K562 (cell line): ENCODE data around the gene IRAG1. TPM values are rescaled to one million over a fixed set of nuclear protein-coding genes. Genes with fewer than 3 reads are reported as not detected.
A peak's percentile ranks its signal among the peaks of the same experiment; 100 is the strongest.

Experiments used
- ATAC-seq: fragments of 200-7000 bp; cut with Tn5 transposase; 3 replicates; pipeline ENCODE4 v1.9.1; 2020; ENCODE audit warnings: moderate library complexity
- BruUV-seq: library from RNA; stranded (reverse); fragments of 400-500 nt; replicated peaks from 2 replicates; lab custom pipeline; 2021; lab: Mats Ljungman, UMichigan
- CTCF ChIA-PET: fragments of 300-600 bp; formaldehyde crosslinking; extraction: SDS; loops from one replicate; lab custom pipeline; 2021; ENCODE audit warnings: low intra/inter-chr PET ratio; lab: Yijun Ruan, JAX
- POLR2A ChIA-PET: fragments of 300-600, 350-650 bp; sonication (Branson Sonifier 250); formaldehyde crosslinking; extraction: SDS; loops from one replicate; lab custom pipeline; 2021; ENCODE audit warnings: antibody characterized with exemption, inconsistent platforms; lab: Yijun Ruan, JAX
- DNase-seq, 4 experiments: peaks; one replicate each; pipeline versions ENCODE4 v3.0.0 to v3.0.0-alpha.2; 2011 to 2018; ENCODE audit warnings: low spot score in 3 of 4, mixed read lengths in 3 of 4; ENCODE audit errors: extremely low read depth in 1 of 4
- FAIRE-seq: peaks from 2 replicates; lab custom pipeline; 2011; peaks lifted over from hg19 to GRCh38; lab: Jason Lieb, UNC
- H2AFZ ChIP-seq: 2 replicates; pipeline ENCODE4 v1.6.0; 2011; ENCODE audit warnings: low read depth, low read length, control low read depth, inconsistent platforms
- H3K27ac ChIP-seq: fragments of 200-600 bp; 3 replicates; pipeline ENCODE4 v1.8.0; 2011; ENCODE audit warnings: low read depth, mild to moderate bottlenecking, control low read depth, inconsistent platforms, low read length, moderate library complexity, mixed read lengths; ENCODE audit errors: extremely low read depth
- H3K27me3 ChIP-seq, 2 experiments: fragments of 300-600 bp in 1 of 2; 2 replicates in 1 of 2; 3 replicates in 1 of 2; pipeline versions ENCODE4 v1.6.0 to v1.8.0; 2011; ENCODE audit warnings: inconsistent platforms in 2 of 2, low read length in 2 of 2, mild to moderate bottlenecking in 1 of 2, mixed read lengths in 1 of 2, moderate library complexity in 1 of 2; ENCODE audit not compliant: control insufficient read depth in 2 of 2, insufficient read depth in 2 of 2
- H3K36me3 ChIP-seq: fragments of 300-600 bp; 3 replicates; pipeline ENCODE4 v1.8.0; 2011; ENCODE audit warnings: mild to moderate bottlenecking, low read length, inconsistent platforms; ENCODE audit not compliant: control insufficient read depth, insufficient read depth
- H3K4me1 ChIP-seq, 2 experiments: fragments of 200-600 bp in 1 of 2; replicated peaks in 1 of 2; 2 replicates in 1 of 2; 3 replicates in 1 of 2; pipeline versions ENCODE4 v1.5.1 to v1.8.0; 2011; ENCODE audit warnings: inconsistent platforms in 2 of 2, low read length in 2 of 2, mild to moderate bottlenecking in 1 of 2, mixed read lengths in 1 of 2, moderate library complexity in 1 of 2; ENCODE audit not compliant: control insufficient read depth in 2 of 2, insufficient read depth in 2 of 2
- H3K4me2 ChIP-seq: 2 replicates; pipeline ENCODE4 v1.6.1; 2011; ENCODE audit warnings: low read length, control low read depth, inconsistent platforms, mixed read lengths; ENCODE audit not compliant: insufficient read depth
- H3K4me3 ChIP-seq: fragments of 200-600 bp; sonication (generic), shearing (Covaris generic); 2 replicates; pipeline ENCODE4 v1.5.1; 2016; ENCODE audit warnings: control low read depth, inconsistent platforms
- H3K79me2 ChIP-seq: fragments of 200-600 bp; 3 replicates; pipeline ENCODE4 v1.8.0; 2011; ENCODE audit warnings: low read length, inconsistent platforms; ENCODE audit not compliant: control insufficient read depth, insufficient read depth
- H3K9ac ChIP-seq, 2 experiments: 2 replicates each; pipeline versions ENCODE4 v1.6.0 to v1.6.1; 2011; ENCODE audit warnings: low read depth in 2 of 2, low read length in 2 of 2, control low read depth in 1 of 2, inconsistent platforms in 1 of 2, mild to moderate bottlenecking in 1 of 2, mixed read lengths in 1 of 2; ENCODE audit not compliant: insufficient read depth in 1 of 2
- H3K9me1 ChIP-seq: one replicate; pipeline ENCODE4 v1.6.0; 2011; ENCODE audit warnings: inconsistent platforms, mild to moderate bottlenecking, low read length, moderate library complexity; ENCODE audit not compliant: control insufficient read depth, insufficient read depth
- H3K9me3 ChIP-seq: replicated peaks from 2 replicates; pipeline ENCODE4 v1.5.1; 2011; ENCODE audit warnings: low read depth, low read length, inconsistent platforms; ENCODE audit not compliant: control insufficient read depth, insufficient read depth
- H4K20me1 ChIP-seq: replicated peaks from 2 replicates; pipeline ENCODE4 v1.6.1; 2011; ENCODE audit warnings: low read length, inconsistent platforms, mixed read lengths; ENCODE audit not compliant: control insufficient read depth, insufficient read depth
- BCOR ChIP-seq: fragments of 450-650 bp; IDR thresholded peaks from 2 replicates; pipeline ENCODE4 v1.6.1; 2016
- MCM2 ChIP-seq: fragments of 450-650 bp; IDR thresholded peaks from 2 replicates; pipeline ENCODE4 v1.6.1; 2017; ENCODE audit warnings: low read depth, mild to moderate bottlenecking
- NFIC ChIP-seq: fragments of 450-650 bp; IDR thresholded peaks from 2 replicates; pipeline ENCODE4 v1.6.1; 2017; ENCODE audit warnings: mild to moderate bottlenecking, inconsistent platforms
- RBM25 ChIP-seq: fragments of 200-400 bp; formaldehyde crosslinking; IDR thresholded peaks from 2 replicates; pipeline ENCODE4 v1.6.1; 2018; ENCODE audit warnings: low read length, low read depth, moderate library complexity; ENCODE audit not compliant: severe bottlenecking
- ZBTB17 ChIP-seq: fragments of 450-650 bp; formaldehyde crosslinking; IDR thresholded peaks from 2 replicates; pipeline ENCODE4 v1.4.0; 2020; ENCODE audit warnings: mild to moderate bottlenecking
- ZFP36 ChIP-seq: fragments of 150-350 bp; IDR thresholded peaks from 2 replicates; pipeline ENCODE4 v1.6.1; 2018; ENCODE audit warnings: low read length, low read depth; ENCODE audit not compliant: partially characterized antibody
- ZNF436 ChIP-seq: fragments of 250-450, 450-650 bp; sonication (Bioruptor Pico); formaldehyde crosslinking; IDR thresholded peaks from 2 replicates; pipeline ENCODE4 v1.7.0; 2020; ENCODE audit warnings: mild to moderate bottlenecking
- WGBS: fragments of 100-300 bp; shearing (Covaris generic); methylation state at CpG from one replicate; pipeline ENCODE4 v1.1.6; 2016; ENCODE audit warnings: low coverage, mixed read lengths; ENCODE audit not compliant: insufficient coverage; ENCODE audit errors: missing lambda C conversion rate; 5-methylcytosine and 5-hydroxymethylcytosine counted together
- in situ Hi-C: fragments of 300-500 bp; cut with MboI; formaldehyde crosslinking; loops from 4 replicates; pipeline ENCODE4 v1.15.0; 2018; ENCODE audit warnings: inconsistent platforms, mixed read lengths
- intact Hi-C: fragments of 100-400 bp; cut with micrococcal nuclease; formaldehyde crosslinking; loops from 2 replicates; pipeline ENCODE4 v1.14.2; 2022
- polyA plus RNA-seq, 8 experiments: library from polyadenylated mRNA; depleted of rRNA in 4 of 8; stranded (reverse) in 5 of 8; unstranded in 3 of 8; fragments of >200 nt; fragmentation: Nextera tagmentation in 2 of 8; fragmentation: Illumina TruSeq in 1 of 8; extraction: Ambion mirVana in 2 of 8; extraction: Trizol in 1 of 8; gene quantifications; 2 replicates each; pipeline versions ENCODE4 v1.2.1 to v1.2.3, GENCODE V29; 2011 to 2014; ENCODE audit warnings: inconsistent platforms in 1 of 8, missing spikeins in 1 of 8
- total RNA-seq, 7 experiments: library from RNA; depleted of rRNA in 6 of 7; stranded (reverse); fragments of >200 nt in 6 of 7; fragmentation: Illumina TruSeq in 2 of 7; extraction: Trizol in 2 of 7; gene quantifications; 2 replicates each; pipeline versions ENCODE4 v1.2.1 to v1.2.3, GENCODE V29; 2011 to 2021; ENCODE audit warnings: low replicate concordance in 1 of 7

Gene IRAG1
- total and polyA plus RNA-seq, 9 of the 15 experiments (the other 6 are each of a cell fraction or from before 2014, with no cell fraction given): 0.01 to 0.22 (median 0.09) TPM; not detected in 1

DNA sequence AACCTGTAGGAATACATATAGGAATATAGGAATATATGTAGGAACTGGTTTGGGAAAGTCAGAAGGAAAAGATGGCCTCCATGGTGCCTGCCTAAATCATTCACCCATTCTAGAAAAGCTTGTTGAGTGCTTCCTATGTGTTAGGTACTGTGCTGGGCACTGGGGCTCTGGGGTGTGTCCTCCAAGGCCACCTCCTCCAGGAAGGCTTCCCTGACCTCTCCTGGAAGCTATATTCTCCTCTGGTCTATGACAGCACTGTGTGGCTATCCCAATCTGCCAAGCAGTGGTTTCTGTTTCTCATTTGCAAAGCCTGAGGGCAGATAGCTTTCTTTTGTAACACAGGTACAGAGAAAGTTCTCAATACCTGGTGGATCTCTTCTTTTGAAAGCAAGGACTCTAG, 30.2 kb downstream of the IRAG1 start:
- Histone ChIP-seq H3K4me2 (no peak overlapping the region), H3K4me3 (no peak overlapping the region), H3K4me1 (peaks cover 29 to 57% of the 10 kb centered on the region in 2 experiments), H3K9me3 (no peaks in the 10 kb centered on the region), H3K79me2 (no peaks in the 10 kb centered on the region), H3K27ac (no peak overlapping the region)
- in situ Hi-C loops: no loop called here
- BruUV-seq: no TSS peak
- POLR2A ChIA-PET: interaction anchor here (0.6 to 0.7 kb wide), 2 partner anchors 30 to 32 kb away, joined by 3 to 5 read pairs; no protein-coding TSS in a partner anchor
- no peak for DNase-seq
- peak; percentile 97 for TF ChIP-seq ZFP36
- TF ChIP-seq RBM25: peak; percentile 82
- 0 out of 2 replicates have a peak, but pooled peaks have one; percentile 35 for TF ChIP-seq BCOR
- TF ChIP-seq ZNF436 (CRISPR knock-in tag): peak; percentile 61; the same call in 1 of the 2 replicates
- no peak for TF ChIP-seq MCM2
- TF ChIP-seq, all 486 proteins: peak for 4
- Histone ChIP-seq H3K9ac (no peak overlapping the region), H4K20me1 (no peaks in the 10 kb centered on the region), H3K36me3 (no peaks in the 10 kb centered on the region), H2AFZ (no peak overlapping the region), H3K9me1 (no peaks in the 10 kb centered on the region), H3K27me3 (no peaks in the 10 kb centered on the region)
- CTCF ChIA-PET: no interaction called here
- no peak for FAIRE-seq
- no peak for ATAC-seq
- intact Hi-C loops: no loop called here

- intact Hi-C loops (no loop called here), in situ Hi-C loops (no loop called here)
- Histone ChIP-seq H3K4me1 (peaks cover 33 to 49% of the 10 kb centered on the region in 2 experiments), H3K4me2 (no peak overlapping the region), H3K9me3 (no peaks in the 10 kb centered on the region), H2AFZ (peak overlapping the region; percentile 98), H3K79me2 (no peaks in the 10 kb centered on the region), H3K27me3 (no peaks in the 10 kb centered on the region), H3K9me1 (no peaks in the 10 kb centered on the region), H3K4me3 (no peak overlapping the region), H3K27ac (peak overlapping the region; percentile 73; the same call in 1 of the 3 replicates), H3K9ac (no peak overlapping the region; a peak in 1 of 4 replicates), H3K36me3 (no peaks in the 10 kb centered on the region), H4K20me1 (no peaks in the 10 kb centered on the region)
- CTCF ChIA-PET: no interaction called here
- 72% methylated on average over 2 of the region's 2 CpGs for WGBS
- TF ChIP-seq ZBTB17 (no peak), NFIC (peak; percentile 31; the same call in 1 of the 2 replicates)
- ATAC-seq (no peak), FAIRE-seq (no peak), DNase-seq (no peak)
- POLR2A ChIA-PET: interaction anchor here (0.5 to 0.8 kb wide), 3 partner anchors 9 to 1140 kb away, joined by 3 read pairs; no protein-coding TSS in a partner anchor
- no TSS peak for BruUV-seq
These were observed 33.2 kb downstream of the IRAG1 start for GRCh38 chr11:10660323-10660722.
